Right lung (tissue), 10 donors: ENCODE data around the gene C19orf53. TPM values are rescaled to one million over a fixed set of nuclear protein-coding genes. Genes with fewer than 3 reads are reported as not detected.
"Not testable (repeated sequence)": the region's sequence is repeated elsewhere in the genome, so short reads cannot be mapped to it uniquely, and the experiment has no call there.

Experiments
- DNase-seq, 2 donors: peaks; one replicate each; pipeline ENCODE4 v3.0.0-alpha.2; 2013
- long read RNA-seq, 8 donors: transcript quantifications; one replicate each; lab custom pipeline, GENCODE V29; 2026
- polyA plus RNA-seq, 5 donors: library from polyadenylated mRNA; unstranded; fragments of 120-200 nt; gene quantifications; one replicate each; pipeline versions ENCODE4 v1.2.1 to v1.2.3, GENCODE V29; 2013; ENCODE audit warnings: inconsistent platforms in 1 of 5, low replicate concordance in 1 of 5; ENCODE audit not compliant: insufficient read length in 5 of 5, insufficient read depth in 1 of 5

The C19orf53 gene
- polyA plus RNA-seq, result 100 to 1,000 TPM in 1 of 5 donors, 10 to 100 TPM in 4; 89.7 to 143 (median 95.1) TPM
- long read RNA-seq, donor 1, transcript C19orf53-202 (3 exons, 873 nt), result major isoform, 167 of 201 reads
- long read RNA-seq, donor 1, transcript C19orf53-203 (2 exons, 499 nt), result minor isoform, 5 of 201 reads
- long read RNA-seq, donor 1, partial matches to known transcripts, result 26 of 201 reads
- long read RNA-seq, donor 1, other reads (novel, unspliced or antisense), result 0 of 201 reads
- long read RNA-seq, donor 2, transcript C19orf53-202 (3 exons, 873 nt), result major isoform, 81 of 81 reads
- long read RNA-seq, donor 2, partial matches to known transcripts, result 0 of 81 reads
- long read RNA-seq, donor 2, other reads (novel, unspliced or antisense), result 0 of 81 reads
- long read RNA-seq, donor 3, transcript C19orf53-202 (3 exons, 873 nt), result major isoform, 121 of 158 reads
- long read RNA-seq, donor 3, partial matches to known transcripts, result 31 of 158 reads
- long read RNA-seq, donor 3, other reads (novel, unspliced or antisense), result 0 of 158 reads
- long read RNA-seq, donor 4, transcript C19orf53-202 (3 exons, 873 nt), result major isoform, 70 of 71 reads
- long read RNA-seq, donor 4, partial matches to known transcripts, result 0 of 71 reads
- long read RNA-seq, donor 4, other reads (novel, unspliced or antisense), result 0 of 71 reads
- long read RNA-seq, donor 5, transcript C19orf53-202 (3 exons, 873 nt), result major isoform, 157 of 168 reads
- long read RNA-seq, donor 5, transcript C19orf53-206 (2 exons, 491 nt), result minor isoform, 5 of 168 reads
- long read RNA-seq, donor 5, transcript C19orf53-203 (2 exons, 499 nt), result minor isoform, 6 of 168 reads
- long read RNA-seq, donor 5, partial matches to known transcripts, result 0 of 168 reads
- long read RNA-seq, donor 5, other reads (novel, unspliced or antisense), result 0 of 168 reads
- long read RNA-seq, donor 6, transcript C19orf53-206 (2 exons, 491 nt), result minor isoform, 6 of 187 reads
- long read RNA-seq, donor 6, transcript C19orf53-202 (3 exons, 873 nt), result major isoform, 169 of 187 reads
- long read RNA-seq, donor 6, partial matches to known transcripts, result 9 of 187 reads
- long read RNA-seq, donor 6, other reads (novel, unspliced or antisense), result 0 of 187 reads
- long read RNA-seq, donor 7, transcript C19orf53-202 (3 exons, 873 nt), result major isoform, 90 of 92 reads
- long read RNA-seq, donor 7, partial matches to known transcripts, result 0 of 92 reads
- long read RNA-seq, donor 7, other reads (novel, unspliced or antisense), result 0 of 92 reads
- long read RNA-seq, donor 8, transcript C19orf53-202 (3 exons, 873 nt), result major isoform, 67 of 67 reads
- long read RNA-seq, donor 8, partial matches to known transcripts, result 0 of 67 reads
- long read RNA-seq, donor 8, other reads (novel, unspliced or antisense), result 0 of 67 reads

GRCh38 chr19:13774217-13775191 lies at the start of gene C19orf53:
C19orf53 (plus strand) TSS chr19:13774456; CDS start chr19:13774478, 22 bp downstream.
- peak; percentile 84 to 85 for DNase-seq

GRCh38 chr19:13726323-13726722 lies 47.9 kb upstream of the C19orf53 start:
- no peak for DNase-seq

GRCh38 chr19:13727798-13728197 lies 46.5 kb upstream of the C19orf53 start:
- DNase-seq, result no peak

- DNase-seq, result no peak
Observed at GRCh38 chr19:13729859-13730258, 44.4 kb upstream of the C19orf53 start.

GRCh38 chr19:13731147-13731964 lies 42.9 kb upstream of the C19orf53 start:
- peak; percentile 95 to 96 for DNase-seq

- DNase-seq, result no peak
Observed at GRCh38 chr19:13732337-13732736, 41.9 kb upstream of the C19orf53 start.

GRCh38 chr19:13734751-13735150 lies 39.5 kb upstream of the C19orf53 start:
- no peak for DNase-seq

GRCh38 chr19:13738073-13738472 lies 36.2 kb upstream of the C19orf53 start:
- no peak for DNase-seq

- no peak for DNase-seq
Observed at GRCh38 chr19:13741893-13742292, 32.4 kb upstream of the C19orf53 start.

- no peak for DNase-seq
Observed at GRCh38 chr19:13742756-13743155, 31.5 kb upstream of the C19orf53 start.

GRCh38 chr19:13744174-13744573 lies 30.1 kb upstream of the C19orf53 start:
- no peak for DNase-seq

- DNase-seq, result no peak
Observed at GRCh38 chr19:13747098-13747453, 27.2 kb upstream of the C19orf53 start.

- peak in 1 of 2 donors; percentile 20 for DNase-seq
Observed at GRCh38 chr19:13748169-13748828, 26.0 kb upstream of the C19orf53 start.

- no peak for DNase-seq
Observed at GRCh38 chr19:13751436-13751835, 22.8 kb upstream of the C19orf53 start.

- DNase-seq, result not testable (repeated sequence)
Observed at GRCh38 chr19:13753622-13754021, 20.6 kb upstream of the C19orf53 start.

- DNase-seq, result no peak
Observed at GRCh38 chr19:13756210-13756609, 18.0 kb upstream of the C19orf53 start.

GRCh38 chr19:13757805-13758772 lies 16.2 kb upstream of the C19orf53 start:
- no peak for DNase-seq

- DNase-seq, result no peak
Observed at GRCh38 chr19:13758795-13759194, 15.5 kb upstream of the C19orf53 start.
